Vagina (tissue), 2 donors: ENCODE data around the gene MFN1. TPM values are rescaled to one million over a fixed set of nuclear protein-coding genes. Genes with fewer than 3 reads are reported as not detected.

Experiments
- DNase-seq, 2 donors: peaks; one replicate each; pipeline ENCODE4 v3.0.0-alpha.2; 2017; ENCODE audit errors: extremely low spot score in 2 of 2
- H3K27ac ChIP-seq: fragments of 200-600 bp; sonication (generic); one replicate; pipeline ENCODE4 v1.5.1; 2019
- H3K27me3 ChIP-seq: fragments of 200-600 bp; sonication (generic); one replicate; pipeline ENCODE4 v1.5.1; 2019
- H3K36me3 ChIP-seq, 2 donors: fragments of 200-600 bp; sonication (generic); one replicate each; pipeline ENCODE4 v1.5.1; 2017 to 2019
- H3K4me1 ChIP-seq: fragments of 200-600 bp; sonication (generic); one replicate; pipeline ENCODE4 v1.5.1; 2019
- H3K4me3 ChIP-seq, 2 donors: fragments of 200-600 bp; sonication (generic); 1 replicate in 1 of 2; 2 replicates in 1 of 2; pipeline ENCODE4 v1.5.1; 2016 to 2019
- H3K9me3 ChIP-seq: fragments of 200-600 bp; sonication (generic); one replicate; pipeline ENCODE4 v1.5.1; 2019
- POLR2A ChIP-seq, 2 donors: fragments of 450-650 bp; IDR thresholded peaks; one replicate each; pipeline ENCODE4 v1.6.1; 2017; ENCODE audit warnings: antibody characterized with exemption in 2 of 2, mild to moderate bottlenecking in 2 of 2, moderate library complexity in 2 of 2
- POLR2AphosphoS5 ChIP-seq, 2 donors: sonication (generic); formaldehyde crosslinking; IDR thresholded peaks; one replicate each; pipeline ENCODE4 v1.9.0; 2017; ENCODE audit warnings: antibody characterized with exemption in 2 of 2, mild to moderate bottlenecking in 2 of 2, low read depth in 1 of 2; ENCODE audit not compliant: insufficient read depth in 1 of 2
- intact Hi-C: fragments of 100-400 bp; cut with DNase I; formaldehyde crosslinking; loops from one replicate; pipeline ENCODE4 v1.15.1; 2023
- total RNA-seq: library from RNA; depleted of rRNA; stranded (reverse); fragments of >200 nt; gene quantifications from one replicate; pipeline ENCODE4 v1.2.3, GENCODE V29; 2016
- TF ChIP-seq, protein P1 (sequence below), 3 experiments: fragments of 450-650 bp in 2 of 3; fragments of 200-600 bp in 1 of 3; sonication (generic) in 1 of 3; IDR thresholded peaks; one replicate each; pipeline ENCODE4 v1.5.1; 2017 to 2019; ENCODE audit warnings: antibody characterized with exemption in 3 of 3, mild to moderate bottlenecking in 2 of 3, moderate library complexity in 2 of 3

Gene MFN1
- total RNA-seq, 1 donor from 2014 or later = 33.1 TPM

DNA sequence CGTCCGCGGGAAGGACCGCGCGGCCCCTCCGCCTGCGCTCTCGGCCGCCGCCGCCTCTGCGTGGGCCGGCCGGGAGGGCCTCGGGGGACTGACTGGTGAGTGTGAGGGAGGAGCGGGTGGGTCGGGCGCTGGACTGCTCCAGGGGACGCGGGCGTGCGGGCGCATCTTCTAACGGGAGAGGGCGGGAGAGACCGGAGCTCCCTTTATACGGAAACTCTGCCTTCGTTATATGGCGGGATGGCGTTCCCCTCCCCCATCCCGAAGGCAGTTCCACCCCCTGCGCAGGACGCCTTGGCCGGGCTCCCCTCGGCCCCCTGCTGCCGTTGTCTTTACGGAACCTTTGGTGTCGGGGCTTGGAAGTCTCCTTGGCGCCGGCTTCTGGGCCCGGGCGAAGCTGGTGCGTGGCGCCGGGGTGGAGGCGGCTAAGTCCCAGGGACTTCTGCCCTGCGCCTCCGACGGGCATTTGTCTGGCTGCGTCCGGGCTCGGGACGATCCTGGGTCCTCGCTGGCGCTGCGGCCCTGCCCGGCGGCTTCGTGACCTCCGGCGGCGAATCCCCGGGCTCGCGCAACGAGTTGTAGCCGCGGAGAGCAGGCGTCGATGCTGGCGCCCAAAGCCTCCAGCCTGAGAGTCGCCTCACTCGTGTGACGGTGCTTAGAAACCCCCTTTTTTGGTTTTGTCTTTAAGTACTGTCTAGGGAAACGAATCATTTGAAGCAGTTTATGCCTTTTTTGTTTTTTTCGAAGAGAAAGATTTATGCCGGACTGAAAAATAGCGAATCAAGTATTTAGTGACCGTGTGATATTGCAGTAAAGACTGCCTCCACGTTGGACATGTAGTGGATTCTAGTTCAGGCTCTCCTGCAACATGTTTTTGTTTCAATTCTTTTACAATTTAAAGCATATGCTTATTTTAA, 24.1 kb upstream of the MFN1 start:
- peak overlapping the region; percentile 97 for H3K27ac ChIP-seq
- DNase-seq = no peak
- H3K4me1 ChIP-seq = peaks cover 31% of the 10 kb centered on the region
- H3K27me3 ChIP-seq = no peaks in the 10 kb centered on the region
- peak overlapping the region; percentile 58 to 88 for H3K4me3 ChIP-seq
- H3K9me3 ChIP-seq = no peaks in the 10 kb centered on the region
- intact Hi-C loops = loop anchor here (2.0 to 10.0 kb wide), 3 partner anchors 175 to 307 kb away; partner anchors contain the start of gene PIK3CA
- no peaks in the 10 kb centered on the region for H3K36me3 ChIP-seq
- TF ChIP-seq POLR2A (IDR thresholded peaks at IDR 0.05) (no peak), POLR2AphosphoS5 (IDR thresholded peaks at IDR 0.05; ENCODE audit: insufficient read depth in 1 of 2, low read depth in 1 of 2) (peak; percentile 7 to 58)
- TF ChIP-seq, protein P1, sequence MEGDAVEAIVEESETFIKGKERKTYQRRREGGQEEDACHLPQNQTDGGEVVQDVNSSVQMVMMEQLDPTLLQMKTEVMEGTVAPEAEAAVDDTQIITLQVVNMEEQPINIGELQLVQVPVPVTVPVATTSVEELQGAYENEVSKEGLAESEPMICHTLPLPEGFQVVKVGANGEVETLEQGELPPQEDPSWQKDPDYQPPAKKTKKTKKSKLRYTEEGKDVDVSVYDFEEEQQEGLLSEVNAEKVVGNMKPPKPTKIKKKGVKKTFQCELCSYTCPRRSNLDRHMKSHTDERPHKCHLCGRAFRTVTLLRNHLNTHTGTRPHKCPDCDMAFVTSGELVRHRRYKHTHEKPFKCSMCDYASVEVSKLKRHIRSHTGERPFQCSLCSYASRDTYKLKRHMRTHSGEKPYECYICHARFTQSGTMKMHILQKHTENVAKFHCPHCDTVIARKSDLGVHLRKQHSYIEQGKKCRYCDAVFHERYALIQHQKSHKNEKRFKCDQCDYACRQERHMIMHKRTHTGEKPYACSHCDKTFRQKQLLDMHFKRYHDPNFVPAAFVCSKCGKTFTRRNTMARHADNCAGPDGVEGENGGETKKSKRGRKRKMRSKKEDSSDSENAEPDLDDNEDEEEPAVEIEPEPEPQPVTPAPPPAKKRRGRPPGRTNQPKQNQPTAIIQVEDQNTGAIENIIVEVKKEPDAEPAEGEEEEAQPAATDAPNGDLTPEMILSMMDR (IDR thresholded peaks at IDR 0.05) = peak in 1 of 3 experiments; percentile 7

DNA sequence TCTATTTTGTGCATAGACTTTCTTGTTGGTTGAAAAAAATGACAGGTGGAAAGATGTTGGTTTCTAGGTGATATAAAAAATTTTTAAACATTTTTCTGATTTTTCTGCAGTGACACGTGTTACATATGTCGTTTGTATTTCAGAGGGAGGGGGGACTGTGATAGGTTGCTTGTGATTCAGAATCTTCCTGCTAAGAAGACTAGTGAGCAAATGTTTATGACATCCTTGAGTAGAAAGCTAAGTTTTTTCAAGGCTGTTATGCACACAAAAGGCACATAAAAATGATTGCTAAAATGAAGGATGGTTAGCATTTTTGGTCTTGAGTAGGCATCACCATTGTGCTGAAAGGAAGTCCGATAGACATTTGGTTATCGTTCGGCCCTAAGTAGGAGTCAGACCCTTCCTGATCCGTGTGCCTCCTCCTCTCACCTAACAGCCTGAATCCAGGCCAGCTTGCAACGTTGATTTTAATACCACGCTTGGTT, 23.2 kb upstream of the MFN1 start:
- Histone ChIP-seq H3K27ac (peak overlapping the region; percentile 97), H3K9me3 (no peaks in the 10 kb centered on the region), H3K4me3 (peak overlapping the region; percentile 58 to 88), H3K4me1 (peaks cover 31% of the 10 kb centered on the region), H3K27me3 (no peaks in the 10 kb centered on the region), H3K36me3 (peaks cover 0 to 6% of the 10 kb centered on the region in 2 donors)
- no peak for TF ChIP-seq POLR2AphosphoS5 (IDR thresholded peaks at IDR 0.05; ENCODE audit: insufficient read depth in 1 of 2, low read depth in 1 of 2)
- TF ChIP-seq, protein P1 (IDR thresholded peaks at IDR 0.05) = no peak
- no peak for TF ChIP-seq POLR2A (IDR thresholded peaks at IDR 0.05)
- DNase-seq = no peak
- intact Hi-C loops = loop anchor here (2.0 to 10.0 kb wide), 2 partner anchors 220 to 308 kb away; no protein-coding TSS in a partner anchor

DNA sequence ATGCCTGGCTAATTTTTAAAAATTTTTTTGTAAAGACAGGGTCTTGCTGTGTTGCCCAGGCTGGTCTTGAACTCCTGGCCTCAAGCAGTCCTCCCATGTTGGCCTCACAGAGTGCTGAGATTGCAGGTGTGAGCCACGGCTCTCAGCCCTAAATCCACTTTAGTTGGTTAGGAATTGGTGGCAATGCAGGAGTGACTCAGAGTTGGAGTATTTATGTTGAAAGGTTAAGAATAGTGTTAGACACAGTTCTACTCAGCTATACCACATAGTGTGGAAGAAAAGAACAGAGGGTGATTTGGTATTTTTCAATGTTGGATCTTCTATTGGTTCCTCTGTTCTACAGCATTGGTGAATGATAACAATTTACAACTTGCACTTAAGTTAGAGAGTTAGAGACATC, 17.1 kb upstream of the MFN1 start:
- peaks cover 8 to 53% of the 10 kb centered on the region in 2 donors for H3K36me3 ChIP-seq
- no peak overlapping the region for H3K27ac ChIP-seq
- H3K4me3 ChIP-seq = no peak overlapping the region
- no peak for DNase-seq
- H3K4me1 ChIP-seq = peaks cover 6% of the 10 kb centered on the region
- intact Hi-C loops = no loop called here
- H3K27me3 ChIP-seq = no peaks in the 10 kb centered on the region
- H3K9me3 ChIP-seq = no peaks in the 10 kb centered on the region
- TF ChIP-seq POLR2AphosphoS5 (IDR thresholded peaks at IDR 0.05; ENCODE audit: insufficient read depth in 1 of 2, low read depth in 1 of 2) = no peak
- TF ChIP-seq, protein P1 (IDR thresholded peaks at IDR 0.05) = no peak
- no peak for TF ChIP-seq POLR2A (IDR thresholded peaks at IDR 0.05)

DNA sequence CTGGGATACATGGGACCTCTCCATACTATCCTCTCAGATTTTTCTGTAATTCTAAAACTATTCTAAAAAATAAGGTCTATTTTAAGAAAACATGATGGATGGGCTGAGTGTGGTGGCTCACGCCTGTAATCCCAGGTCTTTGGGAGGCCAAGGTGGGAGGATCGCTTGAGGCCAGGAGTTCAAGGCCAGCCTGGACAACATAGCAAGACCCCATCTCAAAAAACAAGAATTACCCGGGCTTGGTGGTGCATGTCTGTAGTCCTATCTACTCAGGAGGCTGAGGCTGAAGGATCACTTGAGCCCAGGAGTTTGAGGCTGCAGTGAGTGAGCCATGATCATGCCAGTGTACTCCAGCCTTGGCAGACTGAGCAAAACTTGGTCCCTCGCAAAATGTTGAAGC, 15.3 kb upstream of the MFN1 start:
- Histone ChIP-seq H3K27me3 (no peaks in the 10 kb centered on the region), H3K4me1 (no peaks in the 10 kb centered on the region), H3K9me3 (no peaks in the 10 kb centered on the region), H3K36me3 (peaks cover 8 to 55% of the 10 kb centered on the region in 2 donors), H3K27ac (no peak overlapping the region), H3K4me3 (no peak overlapping the region)
- no peak for DNase-seq
- intact Hi-C loops = no loop called here
- TF ChIP-seq, protein P1 (IDR thresholded peaks at IDR 0.05) = no peak
- no peak for TF ChIP-seq POLR2AphosphoS5 (IDR thresholded peaks at IDR 0.05; ENCODE audit: insufficient read depth in 1 of 2, low read depth in 1 of 2)
- TF ChIP-seq POLR2A (IDR thresholded peaks at IDR 0.05) = no peak
